Measurements from ENCODE around the gene PDZD4.

Gene PDZD4

GRCh38 chrX:153777261-153778090, 52.9 kb downstream of the PDZD4 start:
- TF ChIP-seq CTCF (conservative IDR thresholded peaks at IDR 0.05) = no peak
- H3K27ac ChIP-seq = no peak overlapping the region

GRCh38 chrX:153776611-153777045, 53.7 kb downstream of the PDZD4 start:
- no peak overlapping the region for H3K27ac ChIP-seq
- no peak for TF ChIP-seq CTCF (conservative IDR thresholded peaks at IDR 0.05)

GRCh38 chrX:153776120-153776599, 54.2 kb downstream of the PDZD4 start:
- TF ChIP-seq CTCF (conservative IDR thresholded peaks at IDR 0.05) = no peak

GRCh38 chrX:153775293-153776119, 54.8 kb downstream of the PDZD4 start:
- TF ChIP-seq CTCF (conservative IDR thresholded peaks at IDR 0.05) = no peak

More at GRCh38 chrX:153776120-153776599, 54.2 kb downstream of the PDZD4 start:
- H3K27ac ChIP-seq = no peak overlapping the region

GRCh38 chrX:153774576-153775292, 55.6 kb downstream of the PDZD4 start:
- no peak for TF ChIP-seq CTCF (conservative IDR thresholded peaks at IDR 0.05)
- H3K27ac ChIP-seq = no peak overlapping the region

More at GRCh38 chrX:153775293-153776119, 54.8 kb downstream of the PDZD4 start:
- no peak overlapping the region for H3K27ac ChIP-seq

GRCh38 chrX:153773741-153774575, 56.4 kb downstream of the PDZD4 start:
- no peak overlapping the region for H3K27ac ChIP-seq
- no peak for TF ChIP-seq CTCF (conservative IDR thresholded peaks at IDR 0.05)

Measured in VCaP (cell line).